DOHH2 (cell line): ENCODE measurements around the gene SYNE4.

ENCODE experiments used
- H3F3A ChIP-seq: fragments of 200-600 bp; sonication (generic), shearing (Covaris generic); 2 replicates; pipeline ENCODE4 v1.6.0; 2016; ENCODE audit warnings: antibody characterized with exemption, mild to moderate bottlenecking; ENCODE audit not compliant: control insufficient read depth, insufficient read depth
- H3K27ac ChIP-seq: fragments of 200-600 bp; sonication (generic); 2 replicates; pipeline ENCODE4 v1.5.1; 2014; ENCODE audit warnings: low read depth, mild to moderate bottlenecking, low read length, moderate library complexity
- H3K27me3 ChIP-seq: fragments of 200-600 bp; sonication (generic); 2 replicates; pipeline ENCODE4 v1.6.1; 2014; ENCODE audit warnings: mild to moderate bottlenecking, low read length, mixed read lengths; ENCODE audit not compliant: control insufficient read depth
- H3K36me3 ChIP-seq: fragments of 200-600 bp; sonication (generic); 2 replicates; pipeline ENCODE4 v1.6.1; 2014; ENCODE audit warnings: mild to moderate bottlenecking, low read length, moderate library complexity, mixed read lengths; ENCODE audit not compliant: control insufficient read depth
- H3K4me1 ChIP-seq: fragments of 200-600 bp; sonication (generic); 2 replicates; pipeline ENCODE4 v1.6.1; 2014; ENCODE audit warnings: mild to moderate bottlenecking, low read length, mixed read lengths; ENCODE audit not compliant: control insufficient read depth
- H3K4me2 ChIP-seq: fragments of 200-600 bp; sonication (generic); 2 replicates; pipeline ENCODE4 v1.6.0; 2014; ENCODE audit warnings: mild to moderate bottlenecking, low read length, moderate library complexity
- H3K4me3 ChIP-seq: fragments of 200-600 bp; sonication (generic); 2 replicates; pipeline ENCODE4 v1.5.1; 2014; ENCODE audit warnings: mild to moderate bottlenecking, low read length, mixed read lengths
- H3K79me2 ChIP-seq: fragments of 200-600 bp; sonication (generic); 2 replicates; pipeline ENCODE4 v1.6.1; 2014; ENCODE audit warnings: mild to moderate bottlenecking, low read length, mixed read lengths; ENCODE audit not compliant: control insufficient read depth
- H3K9me2 ChIP-seq: fragments of 200-600 bp; sonication (generic); replicated peaks from 2 replicates; pipeline ENCODE4 v1.6.1; 2014; ENCODE audit warnings: mild to moderate bottlenecking, low read length, mixed read lengths; ENCODE audit not compliant: control insufficient read depth
- H3K9me3 ChIP-seq: fragments of 200-600 bp; sonication (generic); 2 replicates; pipeline ENCODE4 v1.6.1; 2014; ENCODE audit warnings: antibody characterized with exemption, low read length, mixed read lengths; ENCODE audit not compliant: control insufficient read depth, insufficient read depth
- H4K20me1 ChIP-seq: fragments of 200-600 bp; sonication (generic); 2 replicates; pipeline ENCODE4 v1.6.0; 2014; ENCODE audit warnings: low read depth, mild to moderate bottlenecking, antibody characterized with exemption, low read length, moderate library complexity; ENCODE audit not compliant: control insufficient read depth, insufficient read depth
- EZH2phosphoT487 ChIP-seq: fragments of 200-600 bp; sonication (generic); IDR thresholded peaks from 2 replicates; pipeline ENCODE4 v1.6.1; 2017; ENCODE audit warnings: borderline replicate concordance, mild to moderate bottlenecking, antibody characterized with exemption, low read length, moderate library complexity, mixed read lengths
- TF ChIP-seq, protein P1 (sequence below): fragments of 200-600 bp; sonication (generic); IDR thresholded peaks from one replicate; pipeline ENCODE4 v1.5.1; 2014; ENCODE audit warnings: antibody characterized with exemption, mild to moderate bottlenecking, low read depth, low read length; ENCODE audit not compliant: poor library complexity, severe bottlenecking

SYNE4 gene

DNA sequence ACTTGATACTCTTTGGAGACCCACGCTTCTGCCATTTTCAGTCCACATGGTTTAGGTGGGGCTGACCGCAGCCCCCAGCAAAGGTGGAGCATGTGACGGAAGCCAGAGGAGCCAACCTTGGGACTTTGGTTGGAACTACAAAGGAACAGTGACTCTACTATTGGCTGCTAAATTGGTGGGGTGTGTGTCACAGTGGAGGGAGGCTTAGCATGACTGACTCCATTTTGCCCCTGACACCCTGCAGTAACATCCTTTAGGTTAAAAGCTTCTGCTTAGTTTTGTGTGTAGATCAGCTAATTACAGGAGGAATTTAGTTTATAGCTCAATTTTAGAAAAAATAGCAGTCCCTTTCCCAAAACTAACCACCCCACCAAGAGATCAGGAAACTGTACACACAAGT is 7.0 kb downstream of the SYNE4 start:
- H3K4me1 ChIP-seq: peaks cover 4% of the 10 kb centered on the region
- peaks cover 34% of the 10 kb centered on the region for H3K79me2 ChIP-seq
- H4K20me1 ChIP-seq: 0 out of 2 replicates have a peak, but pooled peaks cover 3% of the 10 kb centered on the region
- H3K9me3 ChIP-seq: no peaks in the 10 kb centered on the region
- TF ChIP-seq, protein P1, sequence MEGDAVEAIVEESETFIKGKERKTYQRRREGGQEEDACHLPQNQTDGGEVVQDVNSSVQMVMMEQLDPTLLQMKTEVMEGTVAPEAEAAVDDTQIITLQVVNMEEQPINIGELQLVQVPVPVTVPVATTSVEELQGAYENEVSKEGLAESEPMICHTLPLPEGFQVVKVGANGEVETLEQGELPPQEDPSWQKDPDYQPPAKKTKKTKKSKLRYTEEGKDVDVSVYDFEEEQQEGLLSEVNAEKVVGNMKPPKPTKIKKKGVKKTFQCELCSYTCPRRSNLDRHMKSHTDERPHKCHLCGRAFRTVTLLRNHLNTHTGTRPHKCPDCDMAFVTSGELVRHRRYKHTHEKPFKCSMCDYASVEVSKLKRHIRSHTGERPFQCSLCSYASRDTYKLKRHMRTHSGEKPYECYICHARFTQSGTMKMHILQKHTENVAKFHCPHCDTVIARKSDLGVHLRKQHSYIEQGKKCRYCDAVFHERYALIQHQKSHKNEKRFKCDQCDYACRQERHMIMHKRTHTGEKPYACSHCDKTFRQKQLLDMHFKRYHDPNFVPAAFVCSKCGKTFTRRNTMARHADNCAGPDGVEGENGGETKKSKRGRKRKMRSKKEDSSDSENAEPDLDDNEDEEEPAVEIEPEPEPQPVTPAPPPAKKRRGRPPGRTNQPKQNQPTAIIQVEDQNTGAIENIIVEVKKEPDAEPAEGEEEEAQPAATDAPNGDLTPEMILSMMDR: no peak
- no peak for TF ChIP-seq EZH2phosphoT487
- no peak overlapping the region for H3K4me2 ChIP-seq
- no peak overlapping the region for H3K4me3 ChIP-seq
- 0 out of 2 replicates have a peak, but pooled peaks cover 5% of the 10 kb centered on the region for H3F3A ChIP-seq
- H3K9me2 ChIP-seq: no peaks in the 10 kb centered on the region
- H3K36me3 ChIP-seq: peaks cover 11% of the 10 kb centered on the region
- no peak overlapping the region for H3K27ac ChIP-seq
- H3K27me3 ChIP-seq: no peaks in the 10 kb centered on the region

DNA sequence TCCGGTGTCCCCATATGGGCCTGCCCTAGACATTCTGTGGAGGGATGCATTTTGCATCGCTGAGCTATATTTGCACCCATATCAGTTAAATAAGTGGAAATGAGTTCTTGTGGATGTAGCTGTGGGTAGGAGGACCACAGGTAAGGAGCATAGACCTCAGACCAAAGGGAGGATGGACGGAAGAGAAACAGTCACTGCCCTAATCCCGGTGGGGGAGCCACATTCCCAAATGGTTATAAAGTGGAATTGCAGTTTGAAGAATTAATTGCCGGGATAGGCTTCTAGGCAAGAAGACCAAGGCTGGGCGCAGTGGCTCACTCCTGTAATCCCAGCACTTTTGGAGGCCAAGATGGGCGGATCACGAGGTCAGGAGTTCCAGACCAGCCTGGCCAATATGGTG is 11.8 kb downstream of the SYNE4 start:
- TF ChIP-seq EZH2phosphoT487: no peak
- TF ChIP-seq, protein P1: no peak
- Histone ChIP-seq H3K27ac (no peak overlapping the region), H4K20me1 (0 out of 2 replicates have a peak, but pooled peaks cover 4% of the 10 kb centered on the region), H3K9me2 (no peaks in the 10 kb centered on the region), H3F3A (0 out of 2 replicates have a peak, but pooled peaks cover 7% of the 10 kb centered on the region), H3K27me3 (no peaks in the 10 kb centered on the region), H3K4me3 (peak overlapping the region; percentile 76), H3K36me3 (peaks cover 15% of the 10 kb centered on the region), H3K79me2 (peaks cover 49% of the 10 kb centered on the region), H3K4me1 (peaks cover 17% of the 10 kb centered on the region), H3K4me2 (peak overlapping the region; percentile 86), H3K9me3 (no peaks in the 10 kb centered on the region)

DNA sequence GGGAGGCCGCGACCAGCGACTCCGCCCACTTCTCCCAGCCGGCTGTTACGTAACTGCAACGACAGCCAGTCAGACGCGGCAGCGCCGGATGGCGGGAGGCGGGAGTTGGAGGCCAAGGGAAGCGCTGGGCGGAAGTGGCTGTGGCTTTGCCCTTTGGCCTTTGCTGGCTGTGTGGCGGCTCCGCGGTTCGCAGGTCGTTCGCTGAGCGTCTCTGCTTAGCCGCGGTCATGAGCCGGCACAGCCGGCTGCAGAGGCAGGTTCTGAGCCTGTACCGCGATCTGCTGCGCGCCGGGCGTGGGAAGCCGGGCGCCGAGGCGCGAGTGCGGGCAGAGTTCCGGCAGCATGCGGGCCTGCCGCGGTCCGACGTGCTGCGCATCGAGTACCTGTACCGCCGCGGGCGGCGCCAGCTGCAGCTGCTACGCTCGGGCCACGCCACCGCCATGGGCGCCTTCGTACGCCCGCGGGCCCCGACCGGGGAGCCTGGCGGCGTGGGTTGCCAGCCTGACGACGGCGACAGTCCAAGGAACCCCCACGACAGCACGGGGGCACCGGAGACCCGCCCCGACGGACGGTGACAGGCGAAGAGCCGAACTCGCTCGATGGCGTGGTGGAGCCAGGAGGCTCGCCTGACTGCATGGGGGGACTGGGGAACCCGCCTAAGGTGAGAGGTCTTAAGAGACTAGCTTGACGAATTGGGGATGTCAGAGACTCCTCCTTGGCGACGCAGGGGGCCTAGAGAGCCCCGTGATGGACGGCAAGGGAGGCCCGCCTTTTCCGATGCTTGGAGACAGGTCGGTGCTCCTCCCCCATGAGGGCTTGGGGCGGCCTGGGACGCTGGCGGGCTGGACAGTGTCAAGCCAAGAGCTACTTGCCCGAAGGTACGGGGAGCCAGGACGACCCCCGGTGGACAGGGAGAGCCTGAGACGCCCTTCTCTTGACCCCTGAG is 13.3 kb downstream of the SYNE4 start, which contains the start of gene SDHAF1:
SDHAF1 (plus strand) TSS at position 141 of the 946 bp plus-strand sequence; CDS start at position 228, 87 bp downstream.
- peak within 1 kb of the TSS; percentile 43 for H3K27ac ChIP-seq
- H3K9me2 ChIP-seq: no peaks in the 10 kb centered on the region
- 0 out of 2 replicates have a peak, but pooled peaks cover 4% of the 10 kb centered on the region for H4K20me1 ChIP-seq
- peaks cover 17% of the 10 kb centered on the region for H3K4me1 ChIP-seq
- TF ChIP-seq, protein P1: peak; percentile 18
- no peak for TF ChIP-seq EZH2phosphoT487
- H3K4me2 ChIP-seq: peak within 1 kb of the TSS; percentile 86
- H3K27me3 ChIP-seq: no peaks in the 10 kb centered on the region
- peaks cover 15% of the 10 kb centered on the region for H3K36me3 ChIP-seq
- H3K9me3 ChIP-seq: no peaks in the 10 kb centered on the region
- H3K4me3 ChIP-seq: peak within 1 kb of the TSS; percentile 76
- H3K79me2 ChIP-seq: peaks cover 44% of the 10 kb centered on the region
- 0 out of 2 replicates have a peak, but pooled peaks cover 7% of the 10 kb centered on the region for H3F3A ChIP-seq
